Heart left ventricle (tissue), 16 donors: ENCODE measurements around the gene BOK. TPM values are rescaled to one million over a fixed set of nuclear protein-coding genes. Genes with fewer than 3 reads are reported as not detected.

Experiments
- ATAC-seq, 4 donors: fragments of 200-7000 bp; cut with Tn5 transposase; one replicate each; pipeline ENCODE4 v1.9.1; 2020 to 2022; ENCODE audit warnings: moderate library complexity in 4 of 4, mild to moderate bottlenecking in 3 of 4, moderate number of reproducible peaks in 1 of 4
- DNase-seq, 5 donors: peaks; one replicate each; pipeline ENCODE4 v3.0.0-alpha.2; 2020
- H3K27ac ChIP-seq, 12 donors: fragments of 200-600 bp; sonication (generic) in 4 of 12; one replicate each; pipeline versions ENCODE4 v1.5.0 to v1.8.0; 2016 to 2022; ENCODE audit warnings: mild to moderate bottlenecking in 2 of 12
- H3K27me3 ChIP-seq, 9 donors: fragments of 200-600 bp; sonication (generic) in 2 of 9; one replicate each; pipeline versions ENCODE4 v1.5.1 to v1.8.0; 2016 to 2022; ENCODE audit warnings: mild to moderate bottlenecking in 3 of 9
- H3K36me3 ChIP-seq, 9 donors: fragments of 200-600 bp; sonication (generic) in 2 of 9; one replicate each; pipeline versions ENCODE4 v1.5.0 to v1.8.0; 2018 to 2022; ENCODE audit warnings: mild to moderate bottlenecking in 2 of 9
- H3K4me1 ChIP-seq, 12 donors: fragments of 200-600 bp; sonication (generic) in 4 of 12; one replicate each; pipeline versions ENCODE4 v1.5.0 to v1.8.0; 2016 to 2022; ENCODE audit warnings: mild to moderate bottlenecking in 3 of 12
- H3K4me3 ChIP-seq, 12 donors: fragments of 200-600 bp; sonication (generic) in 4 of 12; one replicate each; pipeline versions ENCODE4 v1.5.0 to v1.8.0; 2017 to 2022; ENCODE audit warnings: mild to moderate bottlenecking in 9 of 12, moderate library complexity in 4 of 12
- H3K9me3 ChIP-seq, 12 donors: fragments of 200-600 bp; sonication (generic) in 4 of 12; one replicate each; pipeline versions ENCODE4 v1.5.0 to v1.8.0; 2016 to 2022; ENCODE audit warnings: mild to moderate bottlenecking in 1 of 12
- POLR2A ChIP-seq, 2 donors: fragments of 450-650 bp; IDR thresholded peaks; one replicate each; pipeline ENCODE4 v1.6.1; 2017; ENCODE audit warnings: antibody characterized with exemption in 2 of 2, mild to moderate bottlenecking in 2 of 2, moderate library complexity in 2 of 2
- WGBS, 4 donors: extraction: QIAGEN DNeasy Blood & Tissue Kit in 2 of 4; methylation state at CpG; one replicate each; pipeline versions ENCODE4 v1.1.5 to v1.1.7; 2013 to 2018; 5-methylcytosine and 5-hydroxymethylcytosine counted together
- intact Hi-C, 10 donors: fragments of 100-400 bp; cut with DNase I; formaldehyde crosslinking; loops; one replicate each; pipeline versions ENCODE4 v1.11.1 to v1.14.2; 2022
- polyA plus RNA-seq, 2 donors: library from polyadenylated mRNA; stranded (reverse); fragments of 200-250 nt; gene quantifications; one replicate each; pipeline ENCODE4 v1.2.3, GENCODE V29; 2013
- total RNA-seq, 9 donors: library from RNA; depleted of rRNA in 2 of 9; stranded (reverse); fragments of >200 nt in 2 of 9; fragmentation: NEBNext Ultra II Directional in 3 of 9; extraction: Animal tissue kit (Norgen Biotek cat#: 25700) in 3 of 9; gene quantifications; one replicate each; pipeline versions ENCODE4 v1.1.0 to v1.2.4, GENCODE V29; 2016 to 2023
- TF ChIP-seq, protein P1 (sequence below), 12 donors: fragments of 200-600 bp; sonication (generic) in 4 of 12; IDR thresholded peaks; one replicate each; pipeline versions ENCODE4 v1.5.0 to v1.8.0; 2018 to 2022; ENCODE audit warnings: antibody characterized with exemption in 12 of 12, mild to moderate bottlenecking in 5 of 12
- donor health status: ischemic (EF 13 %, LVEDD 7.1; RV severe dilation, severe dysfunction).
- donor health status: healthy with polysubstance abuse.
- donor health status: DM: no; HTN: yes; CAD: no.
- donor health status: DM: no; HTN: no; CAD: no.
- donor health status: ischemic (EF 25% LVEDD 6.9; RV normal size, moderate dysfunction).
- donor health status: ischemic (EF 25% LVEDD 5.7; RV mildly dilated, moderate dysfunction).
- donor health status: healthy.
- donor health status: DM: yes; HTN: yes; CAD: no.
- donor health status: ischemic (EF 35%, LVEDD 5.7; RV mildly dilated, moderate dysfunction).
- donor health status: nonischemic (EF 11% LVEDD 7.7; RV severe dilation, severe dysfunction).
- donor health status: DM: yes; HTN: yes; CAD: no.
- donor health status: PGD.
- donor health status: ischemic (EF 29% LVEDD 5.4; RV normal size, mild dysfunction).
- donor health status: nonischemic (EF 23%, LVEDD 6.1; RV moderate dilation, normal function).

BOK gene
- total and polyA plus RNA-seq, 11 donors = 1.4 to 22.3 (median 8.4) TPM

DNA sequence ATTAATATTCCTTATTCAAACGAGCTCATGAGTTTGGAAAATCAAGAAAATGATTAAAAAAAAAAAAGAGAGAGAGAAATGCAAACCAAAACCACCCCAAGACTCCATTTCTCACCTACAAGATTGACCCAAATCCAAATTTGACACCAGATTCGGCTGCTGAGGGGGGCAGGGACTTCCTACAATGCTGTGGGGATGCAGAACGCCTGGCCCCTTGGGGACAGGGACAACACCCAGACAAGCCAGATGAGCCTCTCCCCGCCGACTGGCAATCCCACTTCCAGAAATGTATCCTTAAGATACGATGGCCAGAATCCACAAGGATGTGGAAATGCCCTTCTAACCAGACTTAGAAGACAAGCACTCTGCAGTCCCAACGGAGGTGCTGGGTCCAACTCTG, 20.7 kb downstream of the BOK start:
- Histone ChIP-seq H3K36me3 (peaks cover 0 to 31% (median 25%) of the 10 kb centered on the region in 9 donors), H3K27me3 (no peaks in the 10 kb centered on the region), H3K4me1 (peaks cover 0 to 12% (median 4%) of the 10 kb centered on the region in 12 donors), H3K4me3 (no peak overlapping the region), H3K27ac (no peak overlapping the region), H3K9me3 (no peaks in the 10 kb centered on the region)
- ATAC-seq (no peak), DNase-seq (no peak)
- intact Hi-C loops = no loop called here
- 86 to 94% (median 90%) methylated on average over 7 of the region's 7 CpGs for WGBS, 4 donors
- TF ChIP-seq POLR2A (IDR thresholded peaks at IDR 0.05) = no peak
- TF ChIP-seq, protein P1, sequence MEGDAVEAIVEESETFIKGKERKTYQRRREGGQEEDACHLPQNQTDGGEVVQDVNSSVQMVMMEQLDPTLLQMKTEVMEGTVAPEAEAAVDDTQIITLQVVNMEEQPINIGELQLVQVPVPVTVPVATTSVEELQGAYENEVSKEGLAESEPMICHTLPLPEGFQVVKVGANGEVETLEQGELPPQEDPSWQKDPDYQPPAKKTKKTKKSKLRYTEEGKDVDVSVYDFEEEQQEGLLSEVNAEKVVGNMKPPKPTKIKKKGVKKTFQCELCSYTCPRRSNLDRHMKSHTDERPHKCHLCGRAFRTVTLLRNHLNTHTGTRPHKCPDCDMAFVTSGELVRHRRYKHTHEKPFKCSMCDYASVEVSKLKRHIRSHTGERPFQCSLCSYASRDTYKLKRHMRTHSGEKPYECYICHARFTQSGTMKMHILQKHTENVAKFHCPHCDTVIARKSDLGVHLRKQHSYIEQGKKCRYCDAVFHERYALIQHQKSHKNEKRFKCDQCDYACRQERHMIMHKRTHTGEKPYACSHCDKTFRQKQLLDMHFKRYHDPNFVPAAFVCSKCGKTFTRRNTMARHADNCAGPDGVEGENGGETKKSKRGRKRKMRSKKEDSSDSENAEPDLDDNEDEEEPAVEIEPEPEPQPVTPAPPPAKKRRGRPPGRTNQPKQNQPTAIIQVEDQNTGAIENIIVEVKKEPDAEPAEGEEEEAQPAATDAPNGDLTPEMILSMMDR (IDR thresholded peaks at IDR 0.05) = no peak

DNA sequence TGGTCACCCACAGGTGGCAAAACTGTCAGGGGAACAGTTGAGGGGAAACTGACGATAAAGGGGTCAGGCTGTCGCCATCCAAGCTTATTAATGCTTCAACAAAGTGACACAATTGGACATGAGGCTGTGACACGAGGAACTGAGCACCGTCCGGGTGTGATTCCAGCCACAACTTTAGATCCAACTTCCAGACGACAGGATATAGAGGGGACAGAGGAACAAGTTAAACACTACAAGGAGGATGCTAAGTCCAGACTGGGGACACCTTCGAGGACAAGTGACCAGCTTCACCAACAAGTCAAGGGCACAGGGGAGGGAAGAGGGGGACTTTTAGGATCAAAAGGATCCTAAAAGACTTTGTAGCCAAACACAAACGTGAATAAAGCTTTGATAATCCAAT, 23.8 kb downstream of the BOK start:
- ATAC-seq (no peak), DNase-seq (no peak)
- TF ChIP-seq, protein P1 (IDR thresholded peaks at IDR 0.05) = no peak
- TF ChIP-seq POLR2A (IDR thresholded peaks at IDR 0.05) = no peak
- Histone ChIP-seq H3K9me3 (peaks cover 0 to 24% (median 13%) of the 10 kb centered on the region in 12 donors), H3K4me1 (peaks cover 0 to 12% (median 4%) of the 10 kb centered on the region in 12 donors), H3K27ac (no peak overlapping the region), H3K27me3 (no peaks in the 10 kb centered on the region), H3K4me3 (no peak overlapping the region), H3K36me3 (peaks cover 0 to 58% (median 34%) of the 10 kb centered on the region in 9 donors)
- WGBS, 4 donors = 95 to 97% (median 96%) methylated on average over 8 of the region's 8 CpGs
- intact Hi-C loops = no loop called here

DNA sequence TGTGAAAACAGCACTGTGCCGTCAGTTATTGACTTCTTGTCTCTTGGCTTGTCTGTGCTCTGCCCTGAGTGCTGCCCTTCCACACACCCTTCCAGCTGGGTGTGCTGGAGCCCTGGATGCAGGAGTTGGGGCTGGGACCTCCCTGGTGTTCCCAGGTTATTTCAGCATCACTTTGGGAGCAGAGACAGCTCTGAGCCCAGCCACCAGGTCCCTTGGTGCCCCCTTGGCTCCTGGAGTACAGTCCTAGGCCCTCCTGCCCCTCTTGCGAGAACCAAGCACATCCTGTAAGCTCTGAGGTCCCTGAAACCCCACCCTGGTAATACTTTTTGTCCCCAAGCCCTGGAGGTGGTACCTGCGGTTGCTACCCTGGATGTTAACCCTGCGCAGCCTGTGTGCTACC, 24.3 kb downstream of the BOK start:
- no peak overlapping the region for H3K4me3 ChIP-seq
- WGBS, 4 donors = 99 to 100% (median 100%) methylated on average over 4 of the region's 4 CpGs
- intact Hi-C loops = no loop called here
- ATAC-seq (no peak), DNase-seq (no peak)
- peaks cover 0 to 8% (median 1%) of the 10 kb centered on the region in 12 donors for H3K4me1 ChIP-seq
- TF ChIP-seq POLR2A (IDR thresholded peaks at IDR 0.05) = no peak
- TF ChIP-seq, protein P1 (IDR thresholded peaks at IDR 0.05) = no peak
- H3K27me3 ChIP-seq = no peaks in the 10 kb centered on the region
- peaks cover 0 to 62% (median 34%) of the 10 kb centered on the region in 9 donors for H3K36me3 ChIP-seq
- peaks cover 0 to 28% (median 17%) of the 10 kb centered on the region in 12 donors for H3K9me3 ChIP-seq
- no peak overlapping the region for H3K27ac ChIP-seq

DNA sequence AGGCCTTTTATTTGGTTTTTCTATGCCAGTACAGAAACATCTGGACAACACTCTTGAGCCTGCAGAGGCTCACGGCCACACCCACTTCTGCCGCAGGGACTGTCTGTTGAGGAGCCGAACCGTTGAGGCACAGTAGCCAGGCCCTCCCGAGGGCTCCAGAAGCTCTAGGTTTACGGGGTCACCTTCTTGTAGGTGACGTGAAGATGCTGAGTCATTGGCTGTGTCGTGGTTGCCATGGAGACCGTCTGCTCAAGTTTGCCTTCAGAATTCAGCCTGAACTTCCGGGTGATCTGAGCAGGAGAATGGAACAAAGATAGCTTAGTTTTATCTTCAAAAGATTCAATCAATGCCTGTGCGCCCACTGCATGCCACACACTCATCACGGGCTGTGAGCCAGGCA, 25.9 kb downstream of the BOK start:
- TF ChIP-seq, protein P1 (IDR thresholded peaks at IDR 0.05) = no peak
- no peak for TF ChIP-seq POLR2A (IDR thresholded peaks at IDR 0.05)
- DNase-seq = no peak
- 92 to 96% (median 95%) methylated on average over 12 of the region's 12 CpGs for WGBS, 4 donors
- ATAC-seq = no peak
- Histone ChIP-seq H3K27me3 (no peaks in the 10 kb centered on the region), H3K27ac (no peak overlapping the region), H3K4me1 (no peaks in the 10 kb centered on the region), H3K9me3 (peaks cover 0 to 44% (median 18%) of the 10 kb centered on the region in 12 donors), H3K36me3 (peaks cover 0 to 78% (median 34%) of the 10 kb centered on the region in 9 donors), H3K4me3 (no peak overlapping the region)
- intact Hi-C loops = no loop called here
